Keratinocyte (primary cell): ENCODE measurements around the gene CLEC3B. TPM values are rescaled to one million over a fixed set of nuclear protein-coding genes. Genes with fewer than 3 reads are reported as not detected.
A peak's percentile ranks its signal among the peaks of the same experiment; 100 is the strongest.

ENCODE experiments used
- DNase-seq: peaks from one replicate; pipeline ENCODE4 v3.0.0-alpha.2; 2011; ENCODE audit warnings: low read depth, missing footprints, low spot score
- FAIRE-seq: peaks from 2 replicates; lab custom pipeline; 2011; peaks lifted over from hg19 to GRCh38; lab: Jason Lieb, UNC
- H2AFZ ChIP-seq: 2 replicates; pipeline ENCODE4 v1.6.0; 2012; ENCODE audit warnings: low read length, control low read depth, inconsistent platforms; ENCODE audit not compliant: control insufficient read depth
- H3K27ac ChIP-seq: 2 replicates; pipeline ENCODE4 v1.5.1; 2011; ENCODE audit warnings: low read length; ENCODE audit not compliant: control insufficient read depth, insufficient read depth
- H3K27me3 ChIP-seq: 3 replicates; pipeline ENCODE4 v1.6.0; 2011; ENCODE audit warnings: low read length; ENCODE audit not compliant: control insufficient read depth, insufficient read depth; ENCODE audit errors: extremely low read depth
- H3K36me3 ChIP-seq, 2 experiments: 2 replicates in 1 of 2; 3 replicates in 1 of 2; pipeline ENCODE4 v1.5.1; 2011; ENCODE audit warnings: low read length in 2 of 2, mild to moderate bottlenecking in 1 of 2; ENCODE audit not compliant: control insufficient read depth in 2 of 2, insufficient read depth in 2 of 2; ENCODE audit errors: extremely low read depth in 1 of 2
- H3K4me1 ChIP-seq: 3 replicates; pipeline ENCODE4 v1.5.1; 2011; ENCODE audit warnings: low read length; ENCODE audit not compliant: control insufficient read depth, insufficient read depth; ENCODE audit errors: extremely low read depth
- H3K4me2 ChIP-seq: 3 replicates; pipeline ENCODE4 v1.6.0; 2011; ENCODE audit warnings: low read depth, low read length; ENCODE audit not compliant: control insufficient read depth, insufficient read depth; ENCODE audit errors: extremely low read depth
- H3K4me3 ChIP-seq, 3 experiments: fragments of 200-600 bp in 1 of 3; sonication (generic) in 1 of 3; 2 replicates in 2 of 3; 3 replicates in 1 of 3; pipeline ENCODE4 v1.5.1; 2011 to 2016; ENCODE audit warnings: low read length in 3 of 3, mild to moderate bottlenecking in 3 of 3, control low read depth in 2 of 3, inconsistent platforms in 1 of 3, low read depth in 1 of 3, mixed read lengths in 1 of 3, mixed run types in 1 of 3, moderate library complexity in 1 of 3; ENCODE audit not compliant: control insufficient read depth in 2 of 3, insufficient read depth in 2 of 3; ENCODE audit errors: extremely low read depth in 1 of 3
- H3K79me2 ChIP-seq: 2 replicates; pipeline ENCODE4 v1.6.0; 2012; ENCODE audit warnings: low read length; ENCODE audit not compliant: control insufficient read depth, insufficient read depth
- H3K9ac ChIP-seq: 3 replicates; pipeline ENCODE4 v1.6.0; 2011; ENCODE audit warnings: low read length; ENCODE audit not compliant: control insufficient read depth, insufficient read depth; ENCODE audit errors: extremely low read depth
- H3K9me1 ChIP-seq: 3 replicates; pipeline ENCODE4 v1.6.0; 2011; ENCODE audit warnings: low read length; ENCODE audit not compliant: control insufficient read depth, insufficient read depth; ENCODE audit errors: extremely low read depth
- H3K9me3 ChIP-seq: 2 replicates; pipeline ENCODE4 v1.5.1; 2012; ENCODE audit warnings: low read depth, low read length; ENCODE audit not compliant: control insufficient read depth
- H4K20me1 ChIP-seq: 3 replicates; pipeline ENCODE4 v1.6.0; 2011; ENCODE audit warnings: low read length; ENCODE audit not compliant: control insufficient read depth, insufficient read depth; ENCODE audit errors: extremely low read depth
- CTCF ChIP-seq, 3 experiments: IDR thresholded peaks in 1 of 3; conservative IDR thresholded peaks in 1 of 3; optimal IDR thresholded peaks in 1 of 3; 2 replicates in 2 of 3; 3 replicates in 1 of 3; pipeline versions ENCODE3 to v1.5.1; 2011; ENCODE audit warnings: low read length in 3 of 3, mild to moderate bottlenecking in 3 of 3, moderate library complexity in 2 of 3, control low read depth in 1 of 3, inconsistent platforms in 1 of 3; ENCODE audit not compliant: insufficient read depth in 2 of 3; ENCODE audit errors: extremely low read depth in 1 of 3
- EZH2 ChIP-seq: IDR thresholded peaks from one replicate; pipeline ENCODE4 v1.6.1; 2012; ENCODE audit warnings: inconsistent platforms, mild to moderate bottlenecking, low read length, moderate library complexity
- dilution Hi-C: fragments of 300-500 bp; cut with MboI; formaldehyde crosslinking; loops from one replicate; pipeline ENCODE4 v1.7.0; 2020; ENCODE audit warnings: low sequenced_read_pairs; ENCODE audit not compliant: extremely low pct_ligation_motif_present
- polyA plus RNA-seq, 5 experiments: library from polyadenylated mRNA; depleted of rRNA in 3 of 5; stranded (reverse) in 3 of 5; stranded (forward) in 1 of 5; unstranded in 1 of 5; fragments of >200 nt; gene quantifications; 1 replicate in 1 of 5; 2 replicates in 3 of 5; 3 replicates in 1 of 5; pipeline versions ENCODE4 v1.2.1 to v1.2.3, GENCODE V29; 2011 to 2012; ENCODE audit warnings: missing spikeins in 2 of 5, low read depth in 1 of 5, low replicate concordance in 1 of 5

The CLEC3B gene
- polyA plus RNA-seq, 1 donor (not counting 4 experiments of a cell fraction or from before 2014, with no cell fraction given), result not detected

- Histone ChIP-seq H3K9ac (no peak overlapping the region), H4K20me1 (no peaks in the 10 kb centered on the region), H3K9me1 (no peaks in the 10 kb centered on the region), H3K4me2 (no peak overlapping the region), H3K4me1 (no peaks in the 10 kb centered on the region), H3K9me3 (no peaks in the 10 kb centered on the region), H3K27me3 (no peaks in the 10 kb centered on the region), H3K27ac (no peak overlapping the region), H2AFZ (no peak overlapping the region), H3K79me2 (peaks cover 2% of the 10 kb centered on the region), H3K36me3 (peaks cover 12 to 14% of the 10 kb centered on the region in 2 experiments), H3K4me3 (no peak overlapping the region)
- TF ChIP-seq EZH2, result no peak
- TF ChIP-seq CTCF (optimal IDR thresholded peaks at IDR 0.05 in 1 of 3, IDR thresholded peaks at IDR 0.05 in 1 of 3, conservative IDR thresholded peaks at IDR 0.05 in 1 of 3; ENCODE audit: extremely low read depth in 1 of 3, insufficient read depth in 2 of 3, low read length in 3 of 3), result peak in 2 of 3 experiments; percentile 18 to 30
- no peak for DNase-seq
- dilution Hi-C loops, result no loop called here
- FAIRE-seq, result no peak
These were observed 52.9 kb downstream of the CLEC3B start for GRCh38 chr3:45078910-45079522.

- dilution Hi-C loops, result no loop called here
- Histone ChIP-seq H3K27ac (no peak overlapping the region), H3K27me3 (no peaks in the 10 kb centered on the region), H3K9me1 (no peaks in the 10 kb centered on the region), H3K9ac (no peak overlapping the region), H4K20me1 (no peaks in the 10 kb centered on the region), H3K4me1 (no peaks in the 10 kb centered on the region), H3K36me3 (peaks cover 18 to 19% of the 10 kb centered on the region in 2 experiments), H3K79me2 (peaks cover 5% of the 10 kb centered on the region), H3K4me2 (no peak overlapping the region), H2AFZ (no peak overlapping the region), H3K9me3 (no peaks in the 10 kb centered on the region), H3K4me3 (no peak overlapping the region)
- FAIRE-seq (no peak), DNase-seq (no peak)
- TF ChIP-seq CTCF (optimal IDR thresholded peaks at IDR 0.05 in 1 of 3, IDR thresholded peaks at IDR 0.05 in 1 of 3, conservative IDR thresholded peaks at IDR 0.05 in 1 of 3; ENCODE audit: extremely low read depth in 1 of 3, insufficient read depth in 2 of 3, low read length in 3 of 3) (no peak), EZH2 (no peak)
These were observed 53.6 kb downstream of the CLEC3B start for GRCh38 chr3:45079715-45080114.
